ENCODE measurements around the gene GC. TPM values are rescaled to one million over a fixed set of nuclear protein-coding genes. Genes with fewer than 3 reads are reported as not detected.

The GC gene
- total RNA-seq, 1 experiment from 2014 or later: 1.9 TPM

DNA sequence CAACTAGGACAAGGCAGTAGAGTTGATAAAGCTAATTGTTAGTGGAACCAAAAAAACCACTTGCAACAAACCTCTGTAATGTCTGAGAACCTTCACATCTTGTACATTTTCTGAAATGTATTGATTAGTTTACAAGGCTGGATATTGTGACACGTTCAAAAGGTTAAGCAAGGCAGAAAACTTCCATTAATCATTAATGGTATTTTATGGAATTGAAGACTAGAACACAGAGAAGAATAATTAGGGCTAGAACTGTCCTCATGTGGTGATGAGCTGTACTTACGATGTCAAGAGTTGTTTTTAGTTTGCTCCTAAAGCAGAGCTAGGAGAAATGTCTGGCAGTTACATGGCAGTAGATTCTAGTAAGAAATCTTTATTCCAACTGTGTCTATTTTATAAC is 12.3 kb downstream of the GC start (continued):
- no peak for TF ChIP-seq ELF4 (CRISPR knock-in tag; IDR thresholded peaks at IDR 0.05; ENCODE audit: low read depth)

GRCh38 chr4:71769434-71769833 is 14.4 kb downstream of the GC start:
- DNase-seq (ENCODE audit: low spot score) (no peak), ATAC-seq (no peak)
- H3K27ac Mint-ChIP-seq: no peak overlapping the region
- peaks cover 64% of the 10 kb centered on the region for H3K4me1 Mint-ChIP-seq
- peaks cover 12% of the 10 kb centered on the region for H3K36me3 Mint-ChIP-seq
- H3K9me3 Mint-ChIP-seq: 0 out of 2 replicates have a peak, but pooled peaks cover 5% of the 10 kb centered on the region
- no peaks in the 10 kb centered on the region for H3K27me3 Mint-ChIP-seq (ENCODE audit: low read depth)
- ChIA-PET POLR2A (no interaction called here), CTCF (interaction anchor here (1.4 kb wide), 1 partner anchor 572 kb away, joined by 4 read pairs; no protein-coding TSS in a partner anchor)
- TF ChIP-seq PRDM15 (CRISPR knock-in tag; IDR thresholded peaks at IDR 0.05) (no peak), ZNF671 (CRISPR knock-in tag; IDR thresholded peaks at IDR 0.05) (no peak), ZNF416 (CRISPR knock-in tag; IDR thresholded peaks at IDR 0.05) (no peak), E2F4 (CRISPR knock-in tag; IDR thresholded peaks at IDR 0.05; ENCODE audit: borderline replicate concordance, low read depth) (no peak), IRF1 (CRISPR knock-in tag; IDR thresholded peaks at IDR 0.05) (no peak), NR2C2 (CRISPR knock-in tag; IDR thresholded peaks at IDR 0.05) (no peak), ZNF423 (CRISPR knock-in tag; IDR thresholded peaks at IDR 0.05) (no peak), CTCF (IDR thresholded peaks at IDR 0.05) (no peak)
- TF ChIP-seq, protein P1, sequence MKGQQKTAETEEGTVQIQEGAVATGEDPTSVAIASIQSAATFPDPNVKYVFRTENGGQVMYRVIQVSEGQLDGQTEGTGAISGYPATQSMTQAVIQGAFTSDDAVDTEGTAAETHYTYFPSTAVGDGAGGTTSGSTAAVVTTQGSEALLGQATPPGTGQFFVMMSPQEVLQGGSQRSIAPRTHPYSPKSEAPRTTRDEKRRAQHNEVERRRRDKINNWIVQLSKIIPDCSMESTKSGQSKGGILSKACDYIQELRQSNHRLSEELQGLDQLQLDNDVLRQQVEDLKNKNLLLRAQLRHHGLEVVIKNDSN (CRISPR knock-in tag; IDR thresholded peaks at IDR 0.05): no peak
- H3K4me3 Mint-ChIP-seq: no peak overlapping the region

DNA sequence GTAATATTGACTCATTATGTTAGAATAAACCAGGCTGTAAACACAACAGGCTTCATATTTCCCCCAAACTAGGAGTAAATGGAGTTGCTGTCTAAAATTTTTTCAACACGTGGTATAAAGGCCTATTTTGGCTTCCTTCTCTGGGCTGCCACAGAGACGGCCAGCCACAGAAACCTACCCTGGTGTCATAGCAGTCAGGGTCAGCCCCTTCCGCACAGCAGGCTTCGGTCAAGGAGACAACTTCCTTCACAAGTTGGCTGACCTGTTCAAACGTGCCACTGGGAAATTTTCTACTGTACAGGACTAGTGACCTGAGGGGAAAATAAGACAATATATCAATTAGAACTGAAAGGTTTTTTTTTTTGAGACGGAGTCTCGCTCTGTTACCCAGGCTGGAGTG is 15.8 kb downstream of the GC start:
- H3K27ac Mint-ChIP-seq: no peak overlapping the region
- peaks cover 5% of the 10 kb centered on the region; the same call in 1 of the 2 replicates for H3K9me3 Mint-ChIP-seq
- H3K4me3 Mint-ChIP-seq: no peak overlapping the region
- ChIA-PET POLR2A (no interaction called here), CTCF (no interaction called here)
- no peaks in the 10 kb centered on the region for H3K27me3 Mint-ChIP-seq (ENCODE audit: low read depth)
- H3K4me1 Mint-ChIP-seq: peaks cover 53% of the 10 kb centered on the region
- ATAC-seq (no peak), DNase-seq (ENCODE audit: low spot score) (no peak)
- peaks cover 15% of the 10 kb centered on the region for H3K36me3 Mint-ChIP-seq
- TF ChIP-seq, protein P2, sequence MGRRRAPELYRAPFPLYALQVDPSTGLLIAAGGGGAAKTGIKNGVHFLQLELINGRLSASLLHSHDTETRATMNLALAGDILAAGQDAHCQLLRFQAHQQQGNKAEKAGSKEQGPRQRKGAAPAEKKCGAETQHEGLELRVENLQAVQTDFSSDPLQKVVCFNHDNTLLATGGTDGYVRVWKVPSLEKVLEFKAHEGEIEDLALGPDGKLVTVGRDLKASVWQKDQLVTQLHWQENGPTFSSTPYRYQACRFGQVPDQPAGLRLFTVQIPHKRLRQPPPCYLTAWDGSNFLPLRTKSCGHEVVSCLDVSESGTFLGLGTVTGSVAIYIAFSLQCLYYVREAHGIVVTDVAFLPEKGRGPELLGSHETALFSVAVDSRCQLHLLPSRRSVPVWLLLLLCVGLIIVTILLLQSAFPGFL (CRISPR knock-in tag; IDR thresholded peaks at IDR 0.05; ENCODE audit: borderline replicate concordance): no peak
- TF ChIP-seq AR (CRISPR knock-in tag; IDR thresholded peaks at IDR 0.05): no peak
- no peak for TF ChIP-seq ZBTB43 (CRISPR knock-in tag; IDR thresholded peaks at IDR 0.05)
- TF ChIP-seq, protein P3, sequence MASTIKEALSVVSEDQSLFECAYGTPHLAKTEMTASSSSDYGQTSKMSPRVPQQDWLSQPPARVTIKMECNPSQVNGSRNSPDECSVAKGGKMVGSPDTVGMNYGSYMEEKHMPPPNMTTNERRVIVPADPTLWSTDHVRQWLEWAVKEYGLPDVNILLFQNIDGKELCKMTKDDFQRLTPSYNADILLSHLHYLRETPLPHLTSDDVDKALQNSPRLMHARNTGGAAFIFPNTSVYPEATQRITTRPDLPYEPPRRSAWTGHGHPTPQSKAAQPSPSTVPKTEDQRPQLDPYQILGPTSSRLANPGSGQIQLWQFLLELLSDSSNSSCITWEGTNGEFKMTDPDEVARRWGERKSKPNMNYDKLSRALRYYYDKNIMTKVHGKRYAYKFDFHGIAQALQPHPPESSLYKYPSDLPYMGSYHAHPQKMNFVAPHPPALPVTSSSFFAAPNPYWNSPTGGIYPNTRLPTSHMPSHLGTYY (CRISPR knock-in tag; IDR thresholded peaks at IDR 0.05): no peak
- TF ChIP-seq TEAD4 (CRISPR knock-in tag; IDR thresholded peaks at IDR 0.05): no peak
- TF ChIP-seq PRRX2 (CRISPR knock-in tag; IDR thresholded peaks at IDR 0.05): no peak
- TF ChIP-seq ATF2 (CRISPR knock-in tag; IDR thresholded peaks at IDR 0.05; ENCODE audit: borderline replicate concordance, low read depth): no peak

All from WTC11 (cell line).